SK-N-SH (cell line): ENCODE results near the gene WBP2NL.

Experiments
- NRF1 ChIP-seq: IDR thresholded peaks from 2 replicates; pipeline ENCODE4 v1.6.1; 2012; ENCODE audit warnings: low read depth, mild to moderate bottlenecking, low read length
- RFX5 ChIP-seq: IDR thresholded peaks from 2 replicates; pipeline ENCODE4 v1.6.1; 2012; ENCODE audit warnings: mild to moderate bottlenecking, improper control_type of control experiment, low read length
- TAF1 ChIP-seq: IDR thresholded peaks from 2 replicates; pipeline ENCODE4 v1.6.1; 2012; ENCODE audit warnings: low read depth, mild to moderate bottlenecking, low read length, moderate library complexity, borderline replicate concordance
- TCF12 ChIP-seq: IDR thresholded peaks from 2 replicates; pipeline ENCODE4 v1.4.0; 2012

GRCh38 chr22:42076764-42077485, 78.3 kb downstream of the WBP2NL start:
- TF ChIP-seq TCF12 (no peak), NRF1 (no peak), RFX5 (no peak), TAF1 (no peak)
